Mucosa of stomach (tissue), 1 donor: ENCODE results near the gene MUS81.

ENCODE experiments used
- H3K27me3 ChIP-seq: one replicate; pipeline ENCODE4 v1.7.0; 2013; ENCODE audit warnings: mild to moderate bottlenecking, low read length; ENCODE audit not compliant: control insufficient read depth, insufficient read depth
- H3K36me3 ChIP-seq: one replicate; pipeline ENCODE4 v1.7.0; 2013; ENCODE audit warnings: low read length; ENCODE audit not compliant: control insufficient read depth, insufficient read depth
- H3K4me1 ChIP-seq: one replicate; pipeline ENCODE4 v1.7.0; 2013; ENCODE audit warnings: mild to moderate bottlenecking, low read length; ENCODE audit not compliant: control insufficient read depth, insufficient read depth
- H3K4me3 ChIP-seq: one replicate; pipeline ENCODE4 v1.7.0; 2013; ENCODE audit warnings: low read length
- H3K9ac ChIP-seq: one replicate; pipeline ENCODE4 v1.7.0; 2013; ENCODE audit warnings: mild to moderate bottlenecking, low read length, moderate library complexity
- H3K9me3 ChIP-seq: one replicate; pipeline ENCODE4 v1.7.0; 2013; ENCODE audit warnings: mild to moderate bottlenecking, low read length, moderate library complexity; ENCODE audit not compliant: control insufficient read depth
- donor health status: Pancreatic carcinoma.

MUS81 gene

DNA sequence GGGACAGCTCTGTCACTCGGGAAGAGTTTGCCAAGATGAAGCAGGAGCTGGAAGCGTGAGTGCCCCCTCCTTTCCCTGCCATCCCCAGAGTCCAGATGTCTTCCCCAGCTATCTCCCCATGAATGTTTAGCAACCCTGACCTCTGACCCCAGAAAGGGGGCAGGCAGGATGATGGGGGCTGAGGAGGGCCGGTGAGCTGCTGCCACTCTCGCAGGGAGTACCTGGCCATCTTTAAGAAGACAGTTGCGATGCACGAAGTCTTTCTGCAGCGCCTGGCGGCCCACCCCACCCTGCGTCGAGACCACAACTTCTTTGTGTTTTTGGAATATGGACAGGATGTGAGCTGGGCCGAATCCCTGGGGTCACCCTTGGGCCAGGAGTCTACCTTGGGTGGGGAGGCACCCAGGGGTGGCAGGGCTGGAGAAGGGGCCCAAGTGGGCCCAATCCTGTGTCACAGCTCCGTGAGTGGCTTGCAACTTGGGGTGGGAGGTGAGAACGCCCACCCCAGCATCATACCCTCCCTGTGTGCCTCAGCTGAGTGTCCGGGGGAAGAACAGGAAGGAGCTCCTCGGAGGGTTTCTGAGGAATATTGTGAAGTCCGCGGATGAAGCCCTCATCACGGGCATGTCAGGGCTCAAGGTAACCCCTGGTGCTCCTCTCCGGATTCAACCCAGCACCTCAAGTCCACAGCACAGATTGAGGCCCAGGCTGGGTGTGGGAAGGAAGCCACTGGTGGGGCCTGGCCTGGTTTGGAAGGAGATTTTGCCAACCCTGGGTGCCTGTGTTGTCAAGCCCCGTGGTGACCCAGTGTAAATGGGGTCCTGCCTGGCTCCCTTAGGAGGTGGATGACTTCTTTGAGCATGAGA is 9.8 kb upstream of the MUS81 start:
- H3K9me3 ChIP-seq, result peaks cover 5% of the 10 kb centered on the region
- peaks cover 60% of the 10 kb centered on the region for H3K4me1 ChIP-seq
- H3K36me3 ChIP-seq, result peaks cover 42% of the 10 kb centered on the region
- H3K27me3 ChIP-seq, result no peaks in the 10 kb centered on the region
- no peak overlapping the region for H3K4me3 ChIP-seq
- H3K9ac ChIP-seq, result no peak overlapping the region

DNA sequence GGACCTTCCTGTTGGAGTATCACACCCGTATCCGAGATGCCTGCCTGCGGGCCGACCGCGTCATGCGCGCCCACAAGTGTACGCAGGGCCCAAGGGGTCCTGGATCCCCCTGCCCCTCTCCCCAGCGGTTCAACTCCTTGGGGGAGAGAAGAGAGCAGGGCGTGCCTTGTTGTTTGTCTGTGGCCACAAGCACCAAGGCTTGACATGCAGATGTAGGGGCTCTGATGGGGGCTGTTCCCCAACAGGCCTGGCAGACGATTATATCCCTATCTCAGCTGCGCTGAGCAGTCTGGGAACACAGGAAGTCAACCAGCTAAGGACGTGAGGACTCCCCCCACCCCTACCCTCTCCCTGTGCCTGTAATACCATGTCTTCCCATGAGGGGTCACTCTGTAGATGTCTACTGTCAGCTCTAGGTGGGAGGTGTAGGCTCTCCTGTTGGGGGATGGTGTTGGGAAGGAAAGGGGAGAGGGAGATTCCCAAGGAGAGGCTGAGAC is 9.1 kb upstream of the MUS81 start:
- peaks cover 49% of the 10 kb centered on the region for H3K36me3 ChIP-seq

GRCh38 chr11:65851811-65852507 is 8.3 kb upstream of the MUS81 start:
- H3K27me3 ChIP-seq, result no peaks in the 10 kb centered on the region
- no peak overlapping the region for H3K4me3 ChIP-seq
- H3K9ac ChIP-seq, result no peak overlapping the region
- peaks cover 72% of the 10 kb centered on the region for H3K4me1 ChIP-seq
- H3K9me3 ChIP-seq, result peaks cover 5% of the 10 kb centered on the region
- H3K36me3 ChIP-seq, result peaks cover 49% of the 10 kb centered on the region

More for the DNA sequence above, 9.1 kb upstream of the MUS81 start:
- peaks cover 67% of the 10 kb centered on the region for H3K4me1 ChIP-seq
- peaks cover 5% of the 10 kb centered on the region for H3K9me3 ChIP-seq
- no peak overlapping the region for H3K4me3 ChIP-seq
- no peak overlapping the region for H3K9ac ChIP-seq
- no peaks in the 10 kb centered on the region for H3K27me3 ChIP-seq

DNA sequence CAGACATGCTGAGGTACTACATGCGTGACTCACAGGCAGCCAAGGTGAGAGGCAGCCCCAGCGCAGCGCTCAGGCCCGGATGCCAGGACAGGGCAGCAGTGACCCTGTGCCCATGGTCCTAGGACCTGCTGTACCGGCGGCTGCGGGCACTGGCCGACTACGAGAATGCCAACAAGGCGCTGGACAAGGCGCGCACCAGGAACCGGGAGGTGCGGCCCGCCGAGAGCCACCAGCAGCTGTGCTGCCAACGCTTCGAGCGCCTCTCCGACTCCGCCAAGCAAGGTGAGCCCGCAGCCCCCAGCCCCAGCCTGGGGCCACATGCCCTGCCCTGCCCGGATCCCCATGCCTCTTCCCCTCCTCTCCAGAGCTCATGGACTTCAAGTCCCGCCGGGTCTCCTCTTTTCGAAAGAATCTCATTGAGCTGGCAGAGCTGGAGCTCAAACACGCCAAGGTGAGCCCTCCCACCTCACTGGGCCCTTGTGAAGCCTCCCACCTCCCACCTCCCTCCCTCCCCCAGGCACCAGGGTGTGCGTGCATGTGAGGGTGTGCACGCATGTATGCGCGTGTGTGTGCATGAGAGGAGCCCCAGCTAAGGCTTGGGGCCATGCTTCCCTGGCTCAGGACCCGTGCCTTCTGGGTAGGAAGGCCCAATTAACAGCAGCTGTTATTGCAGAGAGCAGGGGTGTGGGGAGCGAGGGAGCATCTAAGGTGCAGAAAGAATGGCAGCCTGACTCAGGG is 7.6 kb upstream of the MUS81 start:
- H3K9ac ChIP-seq, result no peak overlapping the region
- H3K27me3 ChIP-seq, result no peaks in the 10 kb centered on the region
- peaks cover 5% of the 10 kb centered on the region for H3K9me3 ChIP-seq
- H3K36me3 ChIP-seq, result peaks cover 49% of the 10 kb centered on the region
- H3K4me1 ChIP-seq, result peaks cover 72% of the 10 kb centered on the region
- H3K4me3 ChIP-seq, result no peak overlapping the region

DNA sequence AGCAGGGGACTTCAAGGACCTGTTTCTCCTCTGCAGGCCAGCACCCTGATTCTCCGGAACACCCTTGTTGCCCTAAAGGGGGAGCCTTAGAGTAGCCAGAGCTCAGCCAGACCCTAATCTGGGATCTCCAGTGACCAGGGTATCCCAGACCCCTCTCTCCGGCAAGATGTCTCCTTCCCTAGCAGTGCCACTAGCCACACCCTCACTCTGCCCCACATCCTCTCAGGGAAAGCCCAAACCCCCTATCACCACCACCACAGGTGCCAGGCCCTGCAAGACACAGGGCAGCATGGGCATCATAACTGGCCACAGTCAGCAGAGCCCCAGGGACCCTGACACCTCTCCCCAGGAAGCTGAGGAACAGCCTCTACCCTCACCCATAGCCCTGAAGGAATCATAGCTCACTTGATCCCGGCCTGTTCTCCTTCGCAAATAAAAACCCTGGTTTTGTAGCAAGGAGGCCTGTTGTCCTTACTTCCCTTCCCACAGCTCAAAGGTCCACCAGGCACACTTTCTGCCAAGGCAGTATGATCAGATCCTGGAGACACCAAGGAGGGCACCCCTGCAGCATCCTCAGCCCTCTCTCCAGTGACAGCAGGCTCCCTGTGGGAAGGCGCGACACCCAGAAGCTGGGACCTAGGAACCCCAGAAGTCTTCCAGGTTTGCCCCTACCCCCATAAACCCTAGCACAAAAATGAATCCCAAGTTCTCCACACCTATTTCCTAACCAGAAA is 6.8 kb upstream of the MUS81 start:
- Histone ChIP-seq H3K4me1 (peaks cover 72% of the 10 kb centered on the region), H3K9ac (peak overlapping the region; percentile 27), H3K4me3 (no peak overlapping the region), H3K9me3 (peaks cover 5% of the 10 kb centered on the region), H3K27me3 (no peaks in the 10 kb centered on the region), H3K36me3 (peaks cover 49% of the 10 kb centered on the region)

- peaks cover 5% of the 10 kb centered on the region for H3K9me3 ChIP-seq
- H3K27me3 ChIP-seq, result no peaks in the 10 kb centered on the region
- H3K4me1 ChIP-seq, result peaks cover 69% of the 10 kb centered on the region
- peak overlapping the region; percentile 27 for H3K9ac ChIP-seq
- H3K4me3 ChIP-seq, result no peak overlapping the region
- H3K36me3 ChIP-seq, result peaks cover 49% of the 10 kb centered on the region
Measured at GRCh38 chr11:65854161-65854592, 6.1 kb upstream of the MUS81 start.

- Histone ChIP-seq H3K4me3 (no peak overlapping the region), H3K36me3 (peaks cover 49% of the 10 kb centered on the region)
Measured at GRCh38 chr11:65854852-65855837, 5.1 kb upstream of the MUS81 start.

GRCh38 chr11:65855927-65856363 is 4.3 kb upstream of the MUS81 start:
- Histone ChIP-seq H3K9me3 (peaks cover 5% of the 10 kb centered on the region), H3K36me3 (peaks cover 46% of the 10 kb centered on the region), H3K4me3 (peak overlapping the region; percentile 68), H3K27me3 (no peaks in the 10 kb centered on the region), H3K9ac (peak overlapping the region; percentile 82), H3K4me1 (peaks cover 62% of the 10 kb centered on the region)

More at GRCh38 chr11:65854852-65855837, 5.1 kb upstream of the MUS81 start:
- Histone ChIP-seq H3K9me3 (peaks cover 5% of the 10 kb centered on the region), H3K4me1 (peaks cover 66% of the 10 kb centered on the region), H3K27me3 (no peaks in the 10 kb centered on the region), H3K9ac (peak overlapping the region; percentile 25)

GRCh38 chr11:65856689-65857499 is 3.3 kb upstream of the MUS81 start:
- H3K9me3 ChIP-seq, result no peaks in the 10 kb centered on the region
- H3K4me1 ChIP-seq, result peaks cover 60% of the 10 kb centered on the region
- peak overlapping the region; percentile 82 for H3K9ac ChIP-seq
- peaks cover 37% of the 10 kb centered on the region for H3K36me3 ChIP-seq
- no peaks in the 10 kb centered on the region for H3K27me3 ChIP-seq
- peak overlapping the region; percentile 68 for H3K4me3 ChIP-seq

DNA sequence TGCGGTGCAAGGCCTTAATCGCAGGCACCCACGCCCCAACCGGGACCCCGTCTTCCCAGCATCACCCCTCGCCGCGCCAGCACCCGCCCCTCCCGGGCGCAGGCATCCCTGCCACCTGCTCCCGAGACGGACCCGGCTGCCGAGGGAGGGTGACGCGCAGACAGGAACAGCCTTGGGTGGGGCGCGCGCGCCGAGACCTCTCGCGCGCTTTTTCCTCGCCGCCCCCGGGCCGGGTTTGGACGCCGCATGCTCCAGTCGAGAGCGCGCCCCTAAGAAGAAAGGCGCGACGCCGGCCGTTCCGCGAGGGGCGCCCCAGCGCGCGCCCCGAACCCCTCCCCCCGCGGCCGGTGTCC is 2.8 kb upstream of the MUS81 start:
- Histone ChIP-seq H3K9ac (peak overlapping the region; percentile 82), H3K36me3 (peaks cover 33% of the 10 kb centered on the region), H3K27me3 (no peaks in the 10 kb centered on the region), H3K4me3 (peak overlapping the region; percentile 68), H3K4me1 (peaks cover 59% of the 10 kb centered on the region), H3K9me3 (no peaks in the 10 kb centered on the region)
